WI38 (cell line): ENCODE measurements around the gene RGP1.

Experiments
- H3K4me3 ChIP-seq: 2 replicates; pipeline ENCODE4 v1.5.1; 2011; ENCODE audit warnings: low read depth, mild to moderate bottlenecking, control low read depth, low read length
- TF ChIP-seq, protein P1 (sequence below): IDR thresholded peaks from 2 replicates; pipeline ENCODE4 v1.5.1; 2012; ENCODE audit warnings: low read depth, mild to moderate bottlenecking, control low read depth, low read length

RGP1 gene

GRCh38 chr9:35714123-35714522, 35.0 kb upstream of the RGP1 start:
- H3K4me3 ChIP-seq, result no peak overlapping the region
- TF ChIP-seq, protein P1, sequence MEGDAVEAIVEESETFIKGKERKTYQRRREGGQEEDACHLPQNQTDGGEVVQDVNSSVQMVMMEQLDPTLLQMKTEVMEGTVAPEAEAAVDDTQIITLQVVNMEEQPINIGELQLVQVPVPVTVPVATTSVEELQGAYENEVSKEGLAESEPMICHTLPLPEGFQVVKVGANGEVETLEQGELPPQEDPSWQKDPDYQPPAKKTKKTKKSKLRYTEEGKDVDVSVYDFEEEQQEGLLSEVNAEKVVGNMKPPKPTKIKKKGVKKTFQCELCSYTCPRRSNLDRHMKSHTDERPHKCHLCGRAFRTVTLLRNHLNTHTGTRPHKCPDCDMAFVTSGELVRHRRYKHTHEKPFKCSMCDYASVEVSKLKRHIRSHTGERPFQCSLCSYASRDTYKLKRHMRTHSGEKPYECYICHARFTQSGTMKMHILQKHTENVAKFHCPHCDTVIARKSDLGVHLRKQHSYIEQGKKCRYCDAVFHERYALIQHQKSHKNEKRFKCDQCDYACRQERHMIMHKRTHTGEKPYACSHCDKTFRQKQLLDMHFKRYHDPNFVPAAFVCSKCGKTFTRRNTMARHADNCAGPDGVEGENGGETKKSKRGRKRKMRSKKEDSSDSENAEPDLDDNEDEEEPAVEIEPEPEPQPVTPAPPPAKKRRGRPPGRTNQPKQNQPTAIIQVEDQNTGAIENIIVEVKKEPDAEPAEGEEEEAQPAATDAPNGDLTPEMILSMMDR, result no peak

DNA sequence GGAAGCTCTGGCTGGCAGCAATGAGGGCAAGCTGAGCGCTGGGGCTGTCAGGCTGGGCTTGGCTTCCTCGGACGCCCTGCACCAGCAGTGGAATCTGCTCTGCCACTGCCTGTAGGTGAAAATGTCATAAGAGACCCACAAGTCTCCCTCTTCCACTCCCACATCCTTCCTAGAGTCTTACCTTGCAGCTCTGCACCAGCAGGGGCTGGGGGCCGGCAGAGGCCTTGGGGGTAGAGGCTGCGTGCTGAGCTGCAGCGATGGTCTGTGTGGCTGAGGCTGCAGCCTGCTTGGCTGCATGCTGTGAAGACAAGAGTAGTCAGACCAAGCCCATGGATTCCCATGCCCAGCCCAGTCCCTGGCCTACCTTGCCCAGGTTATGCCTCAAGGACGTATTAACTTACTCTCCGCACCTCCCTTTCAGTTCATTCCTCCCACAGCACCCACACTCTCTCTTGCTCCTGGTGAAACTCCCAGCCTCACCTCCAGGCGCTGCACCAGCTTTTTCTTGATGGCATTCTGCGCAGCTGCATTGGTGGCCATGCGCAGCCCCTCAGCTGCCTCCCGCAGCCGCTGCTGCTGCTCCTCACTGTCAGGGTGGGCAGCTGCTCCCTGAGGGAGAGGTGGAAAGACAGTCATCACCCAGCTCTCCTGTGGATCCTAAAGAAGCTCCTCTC, 34.4 kb upstream of the RGP1 start:
- H3K4me3 ChIP-seq, result no peak overlapping the region
- TF ChIP-seq, protein P1, result no peak

- TF ChIP-seq, protein P1, result no peak
Measured at GRCh38 chr9:35716230-35716629, 32.9 kb upstream of the RGP1 start.

GRCh38 chr9:35717132-35717870, 31.8 kb upstream of the RGP1 start:
- no peak overlapping the region for H3K4me3 ChIP-seq
- TF ChIP-seq, protein P1, result no peak

More at GRCh38 chr9:35716230-35716629, 32.9 kb upstream of the RGP1 start:
- H3K4me3 ChIP-seq, result no peak overlapping the region

DNA sequence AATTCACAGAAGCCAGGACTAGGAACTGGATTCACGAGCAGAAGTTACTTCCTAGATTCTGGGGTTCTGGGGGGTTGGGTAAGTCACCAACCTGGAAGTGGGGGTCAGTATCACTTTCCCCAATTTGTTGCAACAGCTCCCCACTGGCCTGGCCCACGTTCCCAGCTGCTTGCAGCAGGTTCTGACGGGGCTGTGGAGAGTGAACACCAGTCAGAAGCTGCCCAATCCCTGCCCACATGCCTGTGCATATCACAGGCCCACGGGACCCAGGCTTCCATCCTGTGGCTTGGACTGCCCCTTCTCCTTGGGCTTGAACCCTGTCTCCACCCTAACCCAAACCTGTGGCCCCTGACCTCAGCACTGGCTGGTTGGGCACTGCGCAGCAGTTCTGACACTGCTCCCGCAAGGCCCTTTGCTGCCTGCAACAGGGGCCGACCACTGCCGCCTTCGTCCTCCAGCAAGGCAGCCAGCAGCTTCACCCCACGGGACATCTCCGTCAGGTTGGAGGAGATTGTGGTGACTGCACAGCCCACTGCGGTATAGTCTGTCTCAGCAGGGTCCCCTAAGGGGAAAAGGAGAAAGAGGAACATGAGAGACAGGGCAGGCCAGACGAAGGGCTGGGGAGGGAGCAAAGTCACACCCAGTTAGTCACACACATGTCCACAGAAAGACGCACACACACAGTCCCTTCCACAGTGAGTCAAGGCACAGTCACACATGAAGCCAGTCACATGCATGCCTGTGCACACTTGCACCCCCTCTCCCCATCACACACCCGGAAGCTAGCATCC, 30.2 kb upstream of the RGP1 start:
- no peak overlapping the region for H3K4me3 ChIP-seq
- TF ChIP-seq, protein P1, result no peak

DNA sequence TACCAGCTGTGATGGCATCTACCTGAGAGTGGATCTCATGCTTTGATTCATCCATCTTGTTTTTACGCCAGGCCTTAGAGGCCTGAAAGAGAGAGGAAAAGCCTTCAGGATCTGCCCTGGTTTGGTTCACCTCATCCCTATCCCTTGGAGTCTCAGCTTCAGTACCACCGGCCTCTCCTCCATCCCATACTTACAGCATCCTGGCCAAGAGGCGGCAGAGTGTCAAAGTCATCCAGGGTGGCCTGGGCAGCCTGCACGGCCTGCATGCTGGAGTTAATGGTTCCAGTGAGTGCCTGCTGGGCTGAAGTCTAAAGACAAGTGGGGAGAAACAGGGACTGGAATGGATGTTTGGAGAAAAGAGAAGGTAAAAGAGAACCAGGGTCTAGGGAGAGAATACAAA, 29.5 kb upstream of the RGP1 start:
- no peak overlapping the region for H3K4me3 ChIP-seq
- TF ChIP-seq, protein P1, result no peak
